COLO829 (cell line): ENCODE measurements around the gene NRCAM.

Experiments used
- DNase-seq: peaks from one replicate; pipeline ENCODE4 v3.0.0; 2012; ENCODE audit warnings: low spot score

Gene NRCAM

GRCh38 chr7:108202743-108203142 is 253.5 kb downstream of the NRCAM start:
- no peak for DNase-seq

- DNase-seq: no peak
These were observed 254.5 kb downstream of the NRCAM start for GRCh38 chr7:108201766-108202165.

GRCh38 chr7:108200326-108200725 is 255.9 kb downstream of the NRCAM start:
- no peak for DNase-seq

GRCh38 chr7:108197371-108198091 is 258.7 kb downstream of the NRCAM start:
- DNase-seq: no peak

- no peak for DNase-seq
These were observed 260.2 kb downstream of the NRCAM start for GRCh38 chr7:108196004-108196403.

GRCh38 chr7:108193594-108194498 is 262.4 kb downstream of the NRCAM start:
- no peak for DNase-seq

- no peak for DNase-seq
These were observed 265.3 kb downstream of the NRCAM start for GRCh38 chr7:108190891-108191290.

GRCh38 chr7:108189733-108190388 is 266.4 kb downstream of the NRCAM start:
- DNase-seq: no peak

- no peak for DNase-seq
These were observed 267.5 kb downstream of the NRCAM start for GRCh38 chr7:108188724-108189123.

- DNase-seq: peak; percentile 47
These were observed 274.9 kb downstream of the NRCAM start for GRCh38 chr7:108181073-108181985.

- DNase-seq: no peak
These were observed 277.8 kb downstream of the NRCAM start for GRCh38 chr7:108178398-108178797.

GRCh38 chr7:108171164-108171563 is 285.1 kb downstream of the NRCAM start:
- DNase-seq: no peak

- no peak for DNase-seq
These were observed 286.0 kb downstream of the NRCAM start for GRCh38 chr7:108170251-108170650.

- no peak for DNase-seq
These were observed 288.8 kb downstream of the NRCAM start for GRCh38 chr7:108167460-108167859.

GRCh38 chr7:108166687-108167086 is 289.5 kb downstream of the NRCAM start:
- DNase-seq: no peak

- DNase-seq: no peak
These were observed 290.5 kb downstream of the NRCAM start for GRCh38 chr7:108165723-108166122.

GRCh38 chr7:108164946-108165345 is 291.3 kb downstream of the NRCAM start:
- DNase-seq: no peak

GRCh38 chr7:108164342-108164741 is 291.9 kb downstream of the NRCAM start:
- no peak for DNase-seq

GRCh38 chr7:108158776-108159175 is 297.5 kb downstream of the NRCAM start:
- DNase-seq: no peak

- no peak for DNase-seq
These were observed 298.5 kb downstream of the NRCAM start for GRCh38 chr7:108157606-108158335.
